Measurements from ENCODE around the gene FAAP20. TPM values are rescaled to one million over a fixed set of nuclear protein-coding genes. Genes with fewer than 3 reads are reported as not detected.
A peak's percentile ranks its signal among the peaks of the same experiment; 100 is the strongest.

Gene FAAP20
- total RNA-seq, 2 donors from 2014 or later: 44.6 to 48.6 TPM

GRCh38 chr1:2210786-2211185 is 16.2 kb upstream of the FAAP20 start:
- Mint-ChIP-seq H3K27ac (no peak overlapping the region), H3K27me3 (no peaks in the 10 kb centered on the region), H3K36me3 (ENCODE audit: low read depth) (no peaks in the 10 kb centered on the region), H3K4me1 (peaks cover 3% of the 10 kb centered on the region), H3K4me3 (no peak overlapping the region)
- no peak for ATAC-seq
- no peaks in the 10 kb centered on the region for H3K9me3 ChIP-seq (ENCODE audit: control insufficient read depth, low read length, poor library complexity, severe bottlenecking)
- no peak for DNase-seq

GRCh38 chr1:2210084-2210653 is 15.6 kb upstream of the FAAP20 start:
- Mint-ChIP-seq H3K27me3 (no peaks in the 10 kb centered on the region), H3K27ac (no peak overlapping the region), H3K4me3 (no peak overlapping the region), H3K36me3 (ENCODE audit: low read depth) (no peaks in the 10 kb centered on the region), H3K4me1 (peaks cover 3% of the 10 kb centered on the region)
- DNase-seq (no peak), ATAC-seq (no peak)
- no peaks in the 10 kb centered on the region for H3K9me3 ChIP-seq (ENCODE audit: control insufficient read depth, low read length, poor library complexity, severe bottlenecking)

- Mint-ChIP-seq H3K36me3 (ENCODE audit: low read depth) (no peaks in the 10 kb centered on the region), H3K4me1 (peaks cover 3% of the 10 kb centered on the region), H3K4me3 (no peak overlapping the region), H3K27ac (no peak overlapping the region), H3K27me3 (no peaks in the 10 kb centered on the region)
- H3K9me3 ChIP-seq (ENCODE audit: control insufficient read depth, low read length, poor library complexity, severe bottlenecking): no peaks in the 10 kb centered on the region
- ATAC-seq (no peak), DNase-seq (no peak)
Observed at GRCh38 chr1:2209400-2210083, 15.0 kb upstream of the FAAP20 start.

- Mint-ChIP-seq H3K27me3 (no peaks in the 10 kb centered on the region), H3K36me3 (ENCODE audit: low read depth) (no peaks in the 10 kb centered on the region), H3K27ac (no peak overlapping the region), H3K4me1 (peaks cover 3% of the 10 kb centered on the region), H3K4me3 (peak overlapping the region; percentile 32)
- no peak for DNase-seq
- no peak for ATAC-seq
- H3K9me3 ChIP-seq (ENCODE audit: control insufficient read depth, low read length, poor library complexity, severe bottlenecking): no peaks in the 10 kb centered on the region
Observed at GRCh38 chr1:2208309-2209239, 14.0 kb upstream of the FAAP20 start.

GRCh38 chr1:2206813-2207487 is 12.4 kb upstream of the FAAP20 start:
- H3K27ac Mint-ChIP-seq: peak overlapping the region; percentile 21
- ATAC-seq (no peak), DNase-seq (no peak)
- no peaks in the 10 kb centered on the region for H3K36me3 Mint-ChIP-seq (ENCODE audit: low read depth)
- no peaks in the 10 kb centered on the region for H3K9me3 ChIP-seq (ENCODE audit: control insufficient read depth, low read length, poor library complexity, severe bottlenecking)
- peaks cover 3% of the 10 kb centered on the region for H3K4me1 Mint-ChIP-seq
- no peak overlapping the region for H3K4me3 Mint-ChIP-seq
- no peaks in the 10 kb centered on the region for H3K27me3 Mint-ChIP-seq

- Mint-ChIP-seq H3K36me3 (ENCODE audit: low read depth) (no peaks in the 10 kb centered on the region), H3K27ac (no peak overlapping the region), H3K4me3 (peak overlapping the region; percentile 76), H3K4me1 (peaks cover 4% of the 10 kb centered on the region), H3K27me3 (no peaks in the 10 kb centered on the region)
- DNase-seq (peak in 2 of 3 donors; percentile 88 to 94), ATAC-seq (peak; percentile 96)
- no peaks in the 10 kb centered on the region for H3K9me3 ChIP-seq (ENCODE audit: control insufficient read depth, low read length, poor library complexity, severe bottlenecking)
Observed at GRCh38 chr1:2205191-2205952, 10.8 kb upstream of the FAAP20 start.

- Mint-ChIP-seq H3K36me3 (ENCODE audit: low read depth) (no peaks in the 10 kb centered on the region), H3K4me3 (peak overlapping the region; percentile 76), H3K27me3 (no peaks in the 10 kb centered on the region), H3K27ac (no peak overlapping the region), H3K4me1 (peaks cover 11% of the 10 kb centered on the region)
- ATAC-seq (peak; percentile 44), DNase-seq (peak in 1 of 3 donors; percentile 96)
- H3K9me3 ChIP-seq (ENCODE audit: control insufficient read depth, low read length, poor library complexity, severe bottlenecking): no peaks in the 10 kb centered on the region
Observed at GRCh38 chr1:2204415-2205190, 10.0 kb upstream of the FAAP20 start.

- Mint-ChIP-seq H3K4me1 (peaks cover 15% of the 10 kb centered on the region), H3K27ac (no peak overlapping the region), H3K27me3 (no peaks in the 10 kb centered on the region), H3K4me3 (no peak overlapping the region), H3K36me3 (ENCODE audit: low read depth) (no peaks in the 10 kb centered on the region)
- H3K9me3 ChIP-seq (ENCODE audit: control insufficient read depth, low read length, poor library complexity, severe bottlenecking): no peaks in the 10 kb centered on the region
- no peak for DNase-seq
- ATAC-seq: no peak
Observed at GRCh38 chr1:2203671-2204414, 9.3 kb upstream of the FAAP20 start.

GRCh38 chr1:2202843-2203601 is 8.4 kb upstream of the FAAP20 start:
- no peaks in the 10 kb centered on the region for H3K36me3 Mint-ChIP-seq (ENCODE audit: low read depth)
- DNase-seq: no peak
- peaks cover 17% of the 10 kb centered on the region for H3K4me1 Mint-ChIP-seq
- no peak overlapping the region for H3K27ac Mint-ChIP-seq
- H3K27me3 Mint-ChIP-seq: no peaks in the 10 kb centered on the region
- no peaks in the 10 kb centered on the region for H3K9me3 ChIP-seq (ENCODE audit: control insufficient read depth, low read length, poor library complexity, severe bottlenecking)
- no peak overlapping the region for H3K4me3 Mint-ChIP-seq
- ATAC-seq: no peak

GRCh38 chr1:2202008-2202575 is 7.5 kb upstream of the FAAP20 start:
- H3K27me3 Mint-ChIP-seq: no peaks in the 10 kb centered on the region
- no peak for DNase-seq
- no peaks in the 10 kb centered on the region for H3K9me3 ChIP-seq (ENCODE audit: control insufficient read depth, low read length, poor library complexity, severe bottlenecking)
- peaks cover 17% of the 10 kb centered on the region for H3K4me1 Mint-ChIP-seq
- H3K36me3 Mint-ChIP-seq (ENCODE audit: low read depth): no peaks in the 10 kb centered on the region
- H3K27ac Mint-ChIP-seq: peak overlapping the region; percentile 37
- H3K4me3 Mint-ChIP-seq: no peak overlapping the region
- no peak for ATAC-seq

- no peaks in the 10 kb centered on the region for H3K9me3 ChIP-seq (ENCODE audit: control insufficient read depth, low read length, poor library complexity, severe bottlenecking)
- H3K4me1 Mint-ChIP-seq: peaks cover 17% of the 10 kb centered on the region
- no peaks in the 10 kb centered on the region for H3K36me3 Mint-ChIP-seq (ENCODE audit: low read depth)
- no peaks in the 10 kb centered on the region for H3K27me3 Mint-ChIP-seq
- DNase-seq (no peak), ATAC-seq (no peak)
- H3K4me3 Mint-ChIP-seq: no peak overlapping the region
- H3K27ac Mint-ChIP-seq: no peak overlapping the region
Observed at GRCh38 chr1:2201062-2201461, 6.5 kb upstream of the FAAP20 start.

Measured in T-helper 17 cell (primary cell).